GM18873 (cell line): ENCODE data around the gene HOXC13.

Experiments
- ATAC-seq: cut with Tn5 transposase; IDR thresholded peaks from one replicate; pipeline ENCODE4 v1.9.1; 2021; ENCODE audit warnings: mild to moderate bottlenecking, moderate library complexity, moderate number of reproducible peaks; ENCODE audit not compliant: unreplicated experiment, low FRiP score

The HOXC13 gene

GRCh38 chr12:53992377-53992889, 53.8 kb downstream of the HOXC13 start:
- no peak for ATAC-seq

GRCh38 chr12:53993162-53994008, 54.8 kb downstream of the HOXC13 start:
- no peak for ATAC-seq

DNA sequence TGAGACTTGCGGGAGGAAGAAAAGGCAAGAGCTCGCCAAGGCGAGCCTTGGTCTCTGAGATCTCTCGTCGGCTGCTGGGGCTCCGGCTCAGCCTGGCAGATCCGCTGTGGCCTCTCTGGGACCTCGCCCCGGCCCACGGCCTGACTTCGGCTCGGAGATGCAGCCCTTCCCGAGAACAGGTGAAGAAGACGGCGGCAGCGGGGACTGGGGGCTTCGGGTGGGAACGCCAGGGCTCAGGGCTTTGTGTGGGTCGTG, 55.3 kb downstream of the HOXC13 start:
- no peak for ATAC-seq

GRCh38 chr12:53994264-53995001, 55.8 kb downstream of the HOXC13 start:
- ATAC-seq, result no peak

- ATAC-seq, result no peak
Measured at GRCh38 chr12:53995002-53995377, 56.4 kb downstream of the HOXC13 start.

DNA sequence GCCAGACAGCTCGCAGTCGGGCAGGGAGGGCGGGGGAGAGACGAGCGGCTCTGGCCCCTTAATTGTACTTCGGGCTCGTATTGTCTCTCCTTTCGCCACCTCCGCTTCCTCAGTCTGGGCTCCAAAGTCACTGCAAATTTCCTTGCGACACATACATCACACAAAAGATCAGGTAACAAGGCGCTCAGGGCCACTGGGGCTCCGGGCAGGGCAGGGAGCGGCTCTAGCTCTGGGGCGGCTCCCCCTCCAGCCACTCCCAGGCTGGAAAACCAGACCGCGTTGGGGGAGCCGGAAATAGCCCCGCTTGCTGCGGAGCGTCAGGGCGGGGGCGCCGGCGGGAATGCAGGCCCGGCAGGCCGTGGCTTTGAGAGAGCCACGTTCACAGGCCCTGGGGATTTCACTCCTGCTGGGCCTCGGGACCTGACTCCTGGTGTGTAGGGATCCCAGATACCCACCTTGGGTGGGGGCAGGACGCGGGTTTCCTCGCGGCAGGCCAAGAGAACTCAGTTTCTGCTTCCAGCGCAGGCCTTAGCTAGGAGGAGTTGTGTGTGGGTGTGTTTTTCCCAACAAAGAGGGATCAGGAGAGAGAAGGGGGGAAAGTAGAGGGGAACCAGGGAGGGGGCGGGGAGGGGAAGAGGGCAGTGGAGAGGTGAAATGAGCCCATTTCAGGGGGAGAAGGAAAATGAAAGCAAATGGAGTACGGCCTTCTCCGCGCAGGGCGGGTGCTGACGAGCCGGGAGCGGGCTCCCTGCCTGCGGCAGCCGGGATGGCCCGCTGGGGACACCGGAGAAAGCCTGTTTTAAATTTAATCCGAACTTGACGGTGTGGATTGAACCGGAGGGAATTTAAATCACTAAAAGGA, 57.0 kb downstream of the HOXC13 start:
- ATAC-seq, result no peak
